Cardiac fibroblast (primary cell): ENCODE measurements around the gene HRAS.
A peak's percentile ranks its signal among the peaks of the same experiment; 100 is the strongest.

Source experiments
- DNase-seq, 2 donors: peaks; one replicate each; pipeline versions ENCODE4 v3.0.0 to v3.0.0-alpha.2; 2010; ENCODE audit warnings: low read depth in 2 of 2
- H3K4me3 ChIP-seq, 2 donors: replicated peaks in 1 of 2; 1 replicate in 1 of 2; 2 replicates in 1 of 2; pipeline ENCODE4 v1.5.1; 2011; ENCODE audit warnings: low read depth in 2 of 2, low read length in 2 of 2, mild to moderate bottlenecking in 2 of 2, moderate library complexity in 1 of 2
- CTCF ChIP-seq: IDR thresholded peaks from one replicate; pipeline ENCODE4 v1.5.1; 2011; ENCODE audit warnings: low read depth, mild to moderate bottlenecking, low read length, inconsistent platforms

Gene HRAS

GRCh38 chr11:541433-541885 lies 6.1 kb upstream of the HRAS start:
- no peak overlapping the region for H3K4me3 ChIP-seq
- no peak for DNase-seq
- no peak for TF ChIP-seq CTCF

- no peak for DNase-seq
- no peak for TF ChIP-seq CTCF
- H3K4me3 ChIP-seq: no peak overlapping the region
Measured at GRCh38 chr11:540583-541432, 5.4 kb upstream of the HRAS start.

- no peak for DNase-seq
- H3K4me3 ChIP-seq: no peak overlapping the region
- no peak for TF ChIP-seq CTCF
Measured at GRCh38 chr11:539971-540481, 4.7 kb upstream of the HRAS start.

- no peak for TF ChIP-seq CTCF
- H3K4me3 ChIP-seq: no peak overlapping the region
- DNase-seq: no peak
Measured at GRCh38 chr11:538431-539051, 3.2 kb upstream of the HRAS start.

GRCh38 chr11:537622-538430 lies 2.5 kb upstream of the HRAS start:
- peak overlapping the region in 1 of 2 donors; percentile 34 for H3K4me3 ChIP-seq
- no peak for DNase-seq
- no peak for TF ChIP-seq CTCF

GRCh38 chr11:536841-537621 lies 1.7 kb upstream of the HRAS start, which contains the start of gene LRRC56:
TSS of gene LRRC56 (plus strand) at chr11:537527. CDS start at chr11:540685, 3,158 bp downstream.
- peak; percentile 76 to 86 for DNase-seq
- TF ChIP-seq CTCF: no peak
- peak within 1 kb of the TSS; percentile 18 to 34 for H3K4me3 ChIP-seq
